Endometrium (tissue), 2 donors: ENCODE measurements around the gene WDR5.
"Not testable (repeated sequence)": the region's sequence is repeated elsewhere in the genome, so short reads cannot be mapped to it uniquely, and the experiment has no call there.

ENCODE experiments used
- FAIRE-seq: peaks from 2 replicates; lab custom pipeline; 2012; peaks lifted over from hg19 to GRCh38; lab: Jason Lieb, UNC
- donor health status: control.
- donor health status: control.

WDR5 gene

DNA sequence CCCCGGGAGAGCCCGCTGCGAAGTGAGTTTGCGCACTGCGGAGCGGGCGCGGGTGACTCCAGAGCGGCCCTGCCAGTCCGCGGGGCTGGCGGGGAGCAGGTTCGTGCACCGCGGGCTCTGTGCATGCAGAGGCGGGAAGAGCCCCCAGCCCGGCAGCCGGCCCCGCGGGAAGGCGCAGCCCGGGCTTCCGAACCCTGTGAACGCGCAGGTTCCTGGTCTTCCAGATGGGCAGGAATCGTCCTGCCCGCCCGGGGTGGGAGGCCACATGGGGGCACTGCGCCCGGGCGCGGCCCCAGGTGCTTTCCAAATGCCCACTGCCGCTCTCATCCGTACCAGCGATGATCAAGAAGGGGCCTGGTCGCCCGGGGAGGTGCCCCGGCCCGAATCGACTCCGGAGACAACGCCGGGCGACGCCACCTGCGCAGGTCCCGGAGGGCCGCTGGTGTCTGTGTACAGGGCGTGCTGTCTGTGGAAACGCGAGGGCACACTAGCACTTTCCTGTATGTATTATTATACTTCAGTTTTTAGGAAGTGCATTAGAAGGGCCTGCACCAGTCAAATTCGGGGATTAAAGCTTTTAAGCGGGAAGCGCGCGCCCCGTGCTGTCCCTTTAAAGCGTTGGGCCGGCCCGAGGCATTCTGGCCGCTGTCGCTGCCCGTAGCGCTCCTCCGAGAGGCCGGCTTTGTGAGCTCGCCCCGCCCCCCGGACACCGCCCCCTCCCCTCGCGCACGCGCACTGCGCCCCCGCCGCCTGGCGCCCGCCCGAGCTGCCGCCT, at the start of gene WDR5:
Gene WDR5 (plus strand): TSS at position 740 of the 775 bp plus-strand sequence. CDS start 3,796 bp downstream, outside the sequence.
- FAIRE-seq: no peak

DNA sequence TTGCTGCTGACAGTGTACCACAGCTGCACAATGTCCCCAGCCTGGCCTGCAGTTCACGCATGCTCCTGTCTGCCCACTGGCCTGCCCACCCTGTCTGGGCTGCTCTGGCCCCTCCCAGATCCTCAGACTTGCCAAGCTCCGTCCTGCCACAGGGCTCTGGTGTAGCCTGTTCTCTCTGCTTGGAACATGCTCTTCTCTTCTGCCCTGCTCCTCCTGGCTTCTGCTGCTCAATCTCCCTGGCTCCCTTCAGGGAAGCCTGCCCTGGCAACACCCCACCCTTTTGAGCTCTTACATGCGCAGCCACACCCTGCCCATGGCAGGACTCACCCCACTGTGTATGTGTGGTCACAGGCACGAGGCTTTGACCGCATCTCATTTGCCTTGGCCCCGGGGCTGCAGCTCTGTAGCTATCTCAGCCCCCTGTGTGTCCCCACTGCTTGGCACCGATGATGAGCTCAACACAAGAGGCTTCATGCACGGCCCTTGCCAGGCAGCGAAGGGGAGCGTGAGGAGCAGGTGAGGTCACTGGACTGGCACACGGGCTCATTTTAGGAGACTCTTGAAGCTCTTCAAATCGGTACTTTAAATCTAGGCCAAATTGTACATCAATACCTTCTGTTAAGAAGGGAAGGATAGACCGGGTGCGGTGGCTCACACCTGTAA, 47.7 kb upstream of the WDR5 start:
- no peak for FAIRE-seq

DNA sequence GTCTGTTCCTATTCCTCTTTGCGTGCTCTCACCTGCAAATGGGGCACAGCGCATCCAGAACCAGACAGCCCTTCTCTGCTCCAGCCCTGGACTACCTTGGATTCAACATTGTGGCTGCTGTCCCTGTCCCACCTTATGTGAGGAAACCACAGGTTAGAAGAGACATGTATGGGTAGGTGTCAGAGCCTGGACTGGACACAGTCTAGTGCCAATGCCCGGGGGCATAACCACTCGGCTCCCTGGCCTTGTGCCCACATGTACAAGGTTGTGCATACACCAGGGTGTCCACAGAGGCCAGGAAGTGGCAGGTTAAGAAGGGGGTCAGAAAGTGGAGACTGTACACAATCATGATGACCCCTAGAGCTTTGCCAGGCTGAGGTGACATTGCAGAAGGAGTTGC, 45.9 kb upstream of the WDR5 start:
- no peak for FAIRE-seq

DNA sequence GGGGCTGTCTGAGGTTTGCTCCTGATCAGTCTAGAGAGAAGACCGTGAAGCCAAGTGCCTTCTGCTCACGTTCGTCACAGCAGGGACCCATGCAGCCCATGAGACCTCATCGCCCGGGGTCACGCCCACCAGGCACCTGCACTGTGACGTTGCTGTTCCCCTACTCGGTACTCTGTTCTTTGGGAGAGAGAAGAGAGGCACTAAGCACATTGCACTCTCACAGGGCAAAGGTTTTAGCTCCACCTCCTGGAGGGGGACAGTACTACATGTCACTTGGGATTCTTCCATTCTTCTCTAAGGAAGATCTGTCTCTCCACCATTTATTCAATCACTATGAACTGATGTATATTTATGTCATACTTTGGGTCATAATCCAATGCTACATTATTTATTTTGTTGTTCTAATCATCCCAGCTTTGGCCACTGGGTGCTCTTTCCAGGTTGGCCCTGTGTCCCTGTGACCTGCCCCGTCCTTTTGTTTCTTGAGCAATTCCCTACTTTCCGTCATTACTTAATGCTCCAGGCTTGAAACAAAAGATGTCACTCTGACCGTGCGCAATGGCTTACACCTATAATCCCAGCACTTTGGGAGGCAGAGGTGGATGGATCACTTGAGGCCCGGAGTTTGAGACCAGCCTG, 36.6 kb upstream of the WDR5 start:
- FAIRE-seq: no peak

DNA sequence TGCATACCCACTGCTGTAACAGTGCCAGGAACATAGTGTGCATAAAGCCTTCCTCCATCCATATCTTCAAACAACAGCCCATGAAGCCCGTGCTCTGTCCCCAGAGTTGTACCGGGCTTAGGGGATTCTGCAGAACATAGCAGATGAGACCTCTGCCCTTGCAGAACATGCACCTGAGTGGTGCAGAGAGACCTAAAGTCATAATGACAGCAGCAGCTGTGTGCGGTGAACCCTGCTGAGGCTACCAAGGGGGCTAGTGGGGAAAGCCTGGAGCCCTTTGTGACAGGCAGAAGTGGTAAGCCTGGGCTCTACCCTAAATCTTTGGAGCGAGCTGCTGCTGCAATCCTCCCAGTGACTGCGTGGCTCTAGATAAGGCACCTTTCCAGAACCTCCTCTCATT, 35.8 kb upstream of the WDR5 start:
- FAIRE-seq: no peak

DNA sequence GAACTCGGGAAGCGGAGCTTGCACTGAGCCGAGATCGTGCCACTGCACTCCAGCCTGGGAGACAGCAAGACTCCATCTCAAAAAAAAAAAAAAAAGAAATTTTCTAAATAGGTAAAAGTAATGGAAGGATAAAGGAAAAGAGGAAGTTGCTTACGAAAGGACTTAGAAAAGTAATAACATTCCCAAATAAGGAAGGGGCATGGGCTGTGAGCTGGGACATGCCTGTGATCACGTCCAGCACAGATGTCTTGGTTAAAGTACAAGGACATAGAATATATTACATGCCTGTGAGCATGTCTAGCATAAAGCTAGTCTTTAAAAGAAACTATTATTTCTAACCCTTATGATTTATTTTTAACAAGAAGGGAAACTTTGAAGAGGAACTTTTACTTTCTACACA, 34.7 kb upstream of the WDR5 start:
- FAIRE-seq: not testable (repeated sequence)

DNA sequence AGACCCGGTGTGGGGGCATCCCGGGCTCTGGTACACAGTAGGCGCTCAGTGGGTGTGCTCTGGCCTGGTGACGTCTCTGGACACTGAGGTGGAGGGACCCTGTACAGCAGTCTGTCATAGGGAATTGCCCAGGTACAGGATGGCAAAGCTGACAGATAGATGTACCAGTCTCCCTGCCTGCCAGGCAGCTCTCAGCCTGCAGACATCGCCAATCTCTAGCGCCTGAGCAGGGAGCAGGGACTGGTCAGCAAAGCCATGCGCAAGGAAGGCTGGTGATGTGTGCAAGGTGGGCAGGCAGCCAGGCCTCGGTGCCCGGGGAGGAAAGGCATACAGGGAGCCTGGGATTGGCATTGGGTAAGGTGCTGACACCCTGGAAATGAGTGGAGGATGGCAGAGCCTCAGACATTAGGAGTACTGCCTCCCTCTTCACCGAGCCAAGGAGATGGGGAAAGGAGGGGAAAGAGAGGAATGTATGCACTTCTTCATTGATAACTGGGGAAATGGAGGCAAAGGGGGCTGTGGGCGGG, 34.2 kb upstream of the WDR5 start:
- FAIRE-seq: no peak

DNA sequence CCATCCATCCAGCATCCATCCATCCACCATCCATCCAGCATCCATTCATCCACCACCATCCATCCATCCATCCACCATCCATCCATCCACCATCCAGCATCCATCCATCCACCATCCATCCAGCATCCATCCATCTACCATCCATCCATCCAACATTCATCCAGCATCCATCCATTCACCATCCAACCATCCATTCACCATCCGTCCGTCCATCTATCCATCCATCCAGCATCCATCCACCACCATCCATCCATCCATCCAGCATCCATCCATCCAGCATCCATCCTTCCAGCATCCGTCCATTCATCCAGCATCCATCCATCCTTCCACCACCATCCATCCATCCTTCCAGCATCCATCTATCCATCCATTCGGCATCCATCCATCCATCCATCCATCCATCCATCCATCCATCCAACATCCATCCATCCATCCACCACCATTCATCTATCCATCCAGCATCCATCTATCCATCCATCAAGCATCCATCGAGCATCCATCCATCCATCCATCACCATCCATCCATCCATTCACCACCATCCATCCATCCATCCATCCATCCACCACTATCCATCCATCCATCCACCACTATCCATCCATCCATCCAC, 32.4 kb upstream of the WDR5 start:
- no peak for FAIRE-seq

DNA sequence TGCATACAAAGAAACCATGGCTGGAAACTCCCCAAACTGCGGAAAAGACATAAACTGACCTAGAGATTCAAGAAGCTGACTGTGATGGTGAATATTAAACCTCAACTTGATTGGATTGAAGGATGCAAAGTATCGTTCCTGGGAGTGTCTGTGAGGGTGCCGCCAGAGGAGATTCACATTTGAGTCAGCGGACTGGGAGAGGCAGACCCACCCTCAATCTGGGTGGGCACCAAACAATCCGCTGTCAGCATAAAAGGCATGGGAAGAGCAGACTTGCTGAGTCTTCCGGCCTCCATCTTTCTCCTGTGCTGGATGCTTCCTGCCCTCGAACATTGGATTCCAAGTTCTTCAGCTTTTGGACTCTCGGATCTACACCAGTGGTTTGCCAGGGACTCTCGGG, 24.8 kb upstream of the WDR5 start:
- no peak for FAIRE-seq

DNA sequence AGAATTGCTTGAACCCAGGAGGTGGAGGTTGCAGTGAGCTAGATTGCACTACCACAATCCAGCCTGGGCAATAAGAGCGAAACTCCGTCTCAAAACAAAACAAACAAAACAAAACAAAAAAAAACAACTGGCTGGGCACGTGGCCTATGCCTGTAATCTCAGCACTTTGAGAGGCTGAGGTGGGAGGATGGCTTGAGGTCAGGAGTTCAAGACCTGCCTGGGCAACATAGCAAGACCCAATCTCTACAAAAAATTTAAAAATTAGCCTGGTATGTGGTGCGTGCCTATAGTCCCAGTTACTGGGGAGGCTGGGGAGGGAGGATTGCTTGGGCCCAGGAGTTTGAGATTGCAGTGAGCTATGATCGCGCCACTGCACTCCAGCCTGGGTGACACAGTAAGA, 23.3 kb upstream of the WDR5 start:
- no peak for FAIRE-seq

DNA sequence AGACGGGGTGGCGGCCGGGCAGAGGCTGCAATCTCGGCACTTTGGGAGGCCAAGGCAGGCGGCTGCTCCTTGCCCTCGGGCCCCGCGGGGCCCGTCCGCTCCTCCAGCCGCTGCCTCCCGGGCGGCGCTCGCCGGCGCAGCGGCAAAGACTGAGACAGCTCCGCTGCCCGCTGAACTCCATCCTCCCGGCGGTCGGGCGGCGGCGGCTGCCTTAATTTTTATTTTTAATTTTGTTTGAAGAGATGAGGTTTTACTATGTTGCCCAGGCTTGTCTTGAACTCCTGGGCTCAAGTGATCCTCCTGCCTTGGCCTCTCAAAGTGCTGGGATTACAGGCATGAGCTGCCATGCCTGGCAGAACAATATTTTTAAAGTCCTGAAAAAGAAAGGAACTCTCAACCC, 16.9 kb upstream of the WDR5 start:
- FAIRE-seq: not testable (repeated sequence)

DNA sequence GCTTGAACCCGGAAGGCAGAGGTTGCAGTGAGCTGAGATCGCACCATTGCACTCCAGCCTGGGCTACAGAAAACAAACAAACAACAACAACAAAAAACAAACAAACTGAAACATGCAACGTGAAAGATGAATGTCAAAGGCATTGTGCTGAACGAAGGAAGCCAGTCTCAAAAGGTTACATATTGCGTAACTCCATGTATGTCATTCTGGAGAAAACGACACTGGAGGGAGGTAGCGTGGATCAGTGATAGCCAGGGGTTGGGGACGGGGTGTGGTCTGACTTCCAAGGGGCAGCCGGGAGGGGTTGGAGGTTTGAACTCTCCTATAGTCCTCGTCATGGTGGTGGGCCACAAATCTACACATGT, 12.1 kb upstream of the WDR5 start:
- no peak for FAIRE-seq

DNA sequence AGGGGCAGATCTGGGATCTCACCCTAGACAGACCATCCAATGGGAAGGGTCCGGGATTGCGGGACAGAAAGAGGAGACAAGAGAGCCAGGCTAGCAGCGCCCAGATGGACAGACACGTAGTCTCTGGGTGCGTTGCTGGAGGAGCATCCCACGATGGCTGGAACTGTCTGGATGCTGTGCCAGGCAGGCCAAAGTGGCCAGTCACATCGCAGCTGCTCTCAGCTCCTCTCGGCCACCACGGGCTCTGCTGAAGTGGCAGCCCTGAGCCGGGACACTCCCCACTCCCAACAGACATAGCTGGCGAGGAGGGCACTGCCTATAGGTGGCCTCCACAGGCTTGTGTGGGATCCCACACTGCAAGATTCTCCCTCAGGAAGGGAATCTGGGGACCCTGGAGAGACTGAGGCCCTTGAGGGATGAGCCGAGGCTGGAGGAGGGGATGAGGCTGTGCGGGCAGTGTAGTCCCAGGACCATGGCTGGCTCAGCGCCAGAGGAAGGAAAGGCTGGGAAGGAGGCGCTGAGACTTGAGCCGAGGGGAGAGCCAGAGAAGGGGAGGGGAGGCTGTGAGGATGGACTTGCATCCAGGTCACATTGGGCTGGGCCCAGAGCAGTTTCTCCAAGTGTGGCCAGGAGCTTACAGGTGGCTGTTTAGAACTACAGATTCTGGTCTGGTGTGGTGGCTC, 10.3 kb upstream of the WDR5 start:
- no peak for FAIRE-seq

DNA sequence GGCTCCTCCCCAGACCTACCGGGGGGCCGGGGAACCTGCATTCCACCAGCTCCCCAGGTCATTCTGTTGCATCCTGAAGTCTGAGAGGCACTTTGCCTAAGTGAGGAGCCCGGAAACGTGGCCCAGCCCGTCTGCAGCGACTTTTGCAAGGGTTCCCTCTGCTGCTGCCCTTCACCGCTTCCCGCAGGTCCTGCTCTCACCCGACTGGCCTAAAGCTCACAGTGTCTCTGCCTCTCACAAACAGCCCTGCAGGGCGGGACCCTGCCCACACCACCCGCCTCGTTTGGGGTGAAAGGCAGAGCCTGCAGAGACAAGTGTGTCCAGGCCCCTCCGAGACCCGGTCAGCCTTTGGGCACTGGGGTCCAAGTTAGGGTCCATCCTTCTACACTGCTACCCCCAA, 9.5 kb upstream of the WDR5 start:
- no peak for FAIRE-seq

DNA sequence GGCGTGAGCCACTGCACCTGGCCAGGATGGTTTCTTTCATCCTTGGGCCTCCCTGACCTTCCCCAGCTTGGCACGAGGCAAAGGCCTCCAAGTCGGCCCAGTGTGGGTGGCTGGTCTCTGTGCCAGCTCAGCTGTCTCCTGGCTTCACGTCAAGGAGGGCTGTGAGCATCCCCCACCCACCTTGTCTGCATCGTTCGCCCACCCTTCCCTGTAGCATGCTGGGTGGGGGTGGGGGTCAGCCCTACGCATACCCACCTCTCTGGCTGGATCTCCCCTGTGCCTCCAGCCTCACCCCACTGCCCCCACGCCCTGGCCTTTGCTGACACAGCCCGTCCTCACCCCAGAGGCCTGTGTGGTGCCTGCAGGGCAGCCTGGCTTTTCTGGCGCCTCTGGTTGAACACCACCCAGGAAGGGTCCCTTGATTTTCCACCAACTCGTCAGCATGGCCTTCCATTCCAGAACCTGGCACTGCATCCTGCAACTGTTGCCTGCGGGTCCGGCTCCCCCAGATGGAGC, 8.8 kb upstream of the WDR5 start:
- no peak for FAIRE-seq

DNA sequence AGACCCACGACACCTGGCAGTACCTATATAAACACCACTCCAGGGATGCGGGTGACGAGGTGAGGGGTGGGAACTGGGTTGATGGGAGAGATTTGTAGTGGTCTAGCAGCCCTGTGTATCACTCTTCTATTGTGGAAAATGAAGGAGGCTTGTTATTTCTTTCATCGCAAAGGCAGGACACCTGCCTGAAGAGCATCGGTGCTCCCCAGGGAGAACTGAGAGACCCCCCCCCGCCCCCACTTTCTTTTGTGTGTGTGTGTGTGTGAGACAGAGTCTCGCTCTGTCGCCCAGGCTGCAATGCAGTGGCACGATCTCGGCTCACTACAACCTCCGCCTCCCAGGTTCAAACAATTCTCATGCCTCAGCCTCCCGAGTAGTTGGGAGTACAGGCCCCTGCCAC, 8.3 kb upstream of the WDR5 start:
- no peak for FAIRE-seq

DNA sequence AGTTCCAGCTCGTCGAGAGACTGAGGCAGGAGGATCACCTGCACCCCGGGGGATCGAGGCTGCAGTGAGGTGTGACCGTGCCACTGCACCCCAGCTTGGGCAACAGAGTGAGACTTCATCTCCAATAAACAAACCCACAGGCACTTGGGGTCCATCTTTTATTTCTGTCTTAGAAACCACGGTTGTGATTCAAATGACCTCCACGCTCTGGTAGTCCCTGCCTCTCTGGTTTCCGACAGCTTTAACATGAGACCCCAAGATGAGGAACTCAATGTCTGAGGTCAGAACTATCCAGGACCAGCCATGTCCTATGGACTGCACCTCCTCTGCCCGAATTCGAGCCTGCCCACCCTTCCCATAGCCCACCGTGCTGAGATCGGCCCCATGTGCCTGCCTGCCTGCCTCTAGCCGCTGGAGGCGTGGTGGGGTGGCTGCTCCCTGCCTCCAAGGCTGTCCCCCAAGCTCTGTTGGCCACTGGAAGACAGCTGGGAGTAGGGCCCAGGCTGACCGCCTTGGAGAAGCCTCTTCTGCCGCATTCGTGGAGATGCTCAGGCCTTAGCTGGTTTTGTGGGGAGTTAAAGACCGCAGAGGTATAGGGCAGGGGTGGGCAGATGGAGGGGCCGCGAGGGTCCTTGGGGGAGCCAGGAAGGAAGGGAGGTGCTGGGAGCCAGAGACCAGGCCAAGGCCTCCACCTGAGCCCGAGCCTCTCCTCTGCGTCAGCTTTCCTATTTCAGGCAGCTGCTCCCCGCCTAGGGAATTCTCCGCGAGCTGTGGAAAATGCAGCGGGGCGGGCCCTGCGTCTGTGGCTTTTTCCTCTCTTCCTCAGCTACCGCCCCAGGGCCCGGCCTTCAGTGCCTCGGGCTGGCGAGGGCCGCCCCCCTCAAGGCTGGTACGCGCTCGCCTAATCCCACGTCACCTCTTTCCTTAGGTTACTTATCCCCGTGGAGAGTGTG, 6.9 kb upstream of the WDR5 start:
- no peak for FAIRE-seq

DNA sequence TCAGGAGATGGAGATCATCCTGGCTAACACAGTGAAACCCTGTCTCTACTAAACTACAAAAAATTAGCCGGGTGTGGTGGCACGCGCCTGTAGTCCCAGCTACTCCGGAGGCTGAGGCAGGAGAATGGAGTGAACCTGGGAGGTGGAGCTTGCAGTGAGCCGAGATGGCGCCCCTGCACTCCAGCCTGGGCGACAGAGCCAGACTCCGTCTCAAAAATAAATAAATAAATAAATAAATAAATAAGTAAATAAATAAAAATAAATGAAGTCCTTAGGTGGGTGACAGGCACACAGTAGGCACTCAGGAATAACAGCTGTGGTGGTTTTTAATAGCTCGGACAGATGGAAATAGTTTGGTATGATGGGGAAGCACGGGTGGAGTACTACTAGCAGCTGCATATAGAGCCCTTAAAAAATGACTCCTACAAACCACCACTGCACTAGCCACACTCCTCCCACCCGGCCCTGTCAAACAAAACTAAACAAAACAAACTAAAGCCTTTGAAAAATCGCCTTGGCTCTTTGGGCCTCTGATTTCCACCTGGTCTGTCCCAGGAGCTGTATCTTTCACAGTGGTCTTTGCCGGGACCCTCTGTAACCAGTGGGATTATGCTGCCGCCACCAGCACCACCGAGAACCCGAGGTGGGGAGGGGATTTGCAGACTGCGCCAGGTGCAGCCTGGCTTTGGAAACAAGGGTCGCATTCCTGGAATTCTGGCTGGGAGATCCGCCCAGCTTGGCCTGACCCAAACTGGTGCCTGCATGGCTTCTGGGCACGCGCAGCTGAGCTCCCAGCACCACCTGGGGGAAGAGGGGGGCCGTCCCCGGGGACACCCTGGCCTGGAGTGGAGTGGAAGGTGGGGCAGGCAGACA, 5.1 kb upstream of the WDR5 start:
- no peak for FAIRE-seq

DNA sequence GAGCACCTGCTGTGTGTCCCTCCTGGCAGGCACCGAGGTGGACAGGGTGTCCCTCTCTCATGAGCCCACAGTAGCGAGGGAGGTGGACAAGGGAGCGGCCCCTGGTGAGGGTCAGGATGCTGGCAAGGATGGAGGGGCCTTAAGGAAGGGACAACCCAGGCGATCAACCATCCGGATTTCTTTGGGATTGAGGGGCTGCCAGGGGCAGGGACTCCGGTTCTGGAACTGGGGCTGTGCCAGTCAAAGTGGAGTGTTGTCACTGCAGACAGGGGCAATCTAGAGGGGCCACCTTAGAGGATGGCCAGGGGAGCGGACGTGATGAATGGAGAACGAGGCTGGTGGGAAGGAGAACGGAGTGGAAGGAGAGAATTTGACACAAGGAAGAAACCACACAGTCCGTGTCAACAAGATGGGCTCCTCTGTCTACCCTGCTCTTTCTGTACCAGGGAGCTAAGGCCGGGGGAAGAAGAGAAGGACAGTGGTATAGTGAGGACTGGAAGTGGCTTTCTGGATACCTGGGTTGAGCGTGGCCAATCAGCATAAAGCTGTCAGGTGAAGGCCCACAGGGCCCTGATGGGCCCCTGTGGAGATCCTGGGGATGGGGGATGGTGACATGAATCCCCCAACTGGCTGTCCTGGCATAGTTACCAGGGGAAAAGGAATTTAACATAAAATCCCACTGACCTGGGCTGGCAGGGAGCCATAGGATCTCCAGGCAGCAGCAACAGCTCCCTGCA, 4.2 kb upstream of the WDR5 start:
- no peak for FAIRE-seq
